ENCODE measurements around the gene TNFAIP8L1. TPM values are rescaled to one million over a fixed set of nuclear protein-coding genes. Genes with fewer than 3 reads are reported as not detected.

Gene TNFAIP8L1
- total and polyA plus RNA-seq, 2 of the 8 experiments (the other 6 are each of a cell fraction or from before 2014, with no cell fraction given): 3.2 to 6.1 TPM

DNA sequence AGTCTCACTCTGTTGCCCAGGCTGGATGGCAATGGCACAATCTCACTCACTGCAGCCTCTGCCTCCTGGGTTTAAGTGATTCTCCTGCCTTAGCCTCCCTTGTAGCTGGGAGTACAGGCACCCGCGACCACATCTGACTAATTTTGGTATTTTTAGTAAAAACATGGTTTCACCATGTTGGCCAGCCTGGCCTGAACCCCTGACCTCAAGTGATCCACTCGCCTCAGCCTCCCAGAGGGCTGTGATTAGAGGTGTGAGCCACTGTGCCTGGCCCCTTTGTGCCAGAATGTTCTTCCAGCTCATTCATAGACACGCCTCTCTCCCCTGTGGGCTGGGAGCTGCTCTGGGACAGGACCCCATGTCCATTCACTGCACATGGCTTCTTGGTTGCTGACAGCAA is 21.7 kb downstream of the TNFAIP8L1 start:
- no peak overlapping the region for H4K91ac ChIP-seq (replicated peaks; ENCODE audit: insufficient read length, low read length)
- H3K4me2 ChIP-seq (ENCODE audit: insufficient read depth in 1 of 2, low read depth in 2 of 2, low read length in 2 of 2): no peak overlapping the region
- H3K79me2 ChIP-seq (ENCODE audit: control insufficient read depth in 1 of 2, insufficient read depth in 2 of 2, low read length in 2 of 2): no peaks in the 10 kb centered on the region
- no peak overlapping the region for H2AFZ ChIP-seq (ENCODE audit: low read length)
- H3K9ac ChIP-seq (replicated peaks in 1 of 4; ENCODE audit: extremely low read depth in 1 of 4, low read depth in 3 of 4, low read length in 3 of 4): no peak overlapping the region
- DNase-seq (ENCODE audit: low read depth in 1 of 2, low spot score in 2 of 2) (no peak), FAIRE-seq (no peak)
- 87% methylated on average over 4 of the region's 4 CpGs; no CpG with 5 or more reads in 1 of the 2 experiments for WGBS, 2 experiments (ENCODE audit: extremely low coverage in 1 of 2, insufficient coverage in 1 of 2, insufficient read length in 1 of 2, insufficient replicate concordance in 2 of 2, low coverage in 1 of 2, low lambda C conversion rate in 2 of 2, missing lambda C conversion rate in 1 of 2)
- no peak overlapping the region for H3K27ac ChIP-seq (ENCODE audit: low read depth, low read length)
- no peaks in the 10 kb centered on the region for H3K9me3 ChIP-seq (ENCODE audit: insufficient read depth in 2 of 2, low read depth in 1 of 2, low read length in 1 of 2)
- H4K8ac ChIP-seq (ENCODE audit: extremely low read depth, insufficient read depth, low read length): no peak overlapping the region
- H2BK15ac ChIP-seq (ENCODE audit: low read length): no peak overlapping the region
- no peak overlapping the region for H3K23ac ChIP-seq (ENCODE audit: insufficient read length)
- H3K18ac ChIP-seq (ENCODE audit: extremely low read depth, low read length): no peak overlapping the region
- H3K27me3 ChIP-seq (replicated peaks in 1 of 4; ENCODE audit: control insufficient read depth in 3 of 4, extremely low read depth in 1 of 4, insufficient read depth in 3 of 4, low read length in 3 of 4): no peaks in the 10 kb centered on the region
- no peaks in the 10 kb centered on the region; the same call in 1 of the 2 replicates for H3K79me1 ChIP-seq (ENCODE audit: low read depth, low read length)
- H2BK120ac ChIP-seq (replicated peaks; ENCODE audit: low read depth, low read length): no peak overlapping the region
- H3K23me2 ChIP-seq (ENCODE audit: low read depth, low read length): peaks cover 2% of the 10 kb centered on the region; the same call in 1 of the 2 replicates
- no peak overlapping the region for H3K14ac ChIP-seq (ENCODE audit: insufficient read length)
- CTCF ChIA-PET (ENCODE audit: partially characterized antibody): interaction anchor here (0.7 to 3.0 kb wide), 6 partner anchors 11 to 1076 kb away, joined by 3 to 17 read pairs (median 8); no protein-coding TSS in a partner anchor
- POLR2A ChIA-PET (ENCODE audit: partially characterized antibody): interaction anchor here (0.6 to 1.7 kb wide), 4 partner anchors 8 to 57 kb away, joined by 3 to 5 read pairs (median 3); no protein-coding TSS in a partner anchor
- peaks cover 2 to 10% (median 8%) of the 10 kb centered on the region in 4 experiments; a peak in 6 of 8 replicates for H3K36me3 ChIP-seq (ENCODE audit: control insufficient read depth in 2 of 4, insufficient read depth in 4 of 4, low read length in 3 of 4)
- no peak overlapping the region for H4K5ac ChIP-seq (ENCODE audit: insufficient read length, low read depth, low read length)
- H3K4me3 ChIP-seq (ENCODE audit: extremely low read depth in 1 of 4, insufficient read depth in 2 of 4, low read depth in 3 of 4, low read length in 4 of 4): no peak overlapping the region
- H3K56ac ChIP-seq (replicated peaks; ENCODE audit: insufficient read length, low read depth, low read length): no peak overlapping the region
- no peak overlapping the region for H3K4ac ChIP-seq (replicated peaks; ENCODE audit: insufficient read length, low read depth, low read length)
- no peak overlapping the region for H2BK12ac ChIP-seq (ENCODE audit: low read depth, low read length)
- no peak overlapping the region for H2BK5ac ChIP-seq (ENCODE audit: low read depth, low read length)
- H2AK5ac ChIP-seq (ENCODE audit: low read depth, low read length): no peak overlapping the region
- no peak for TF ChIP-seq JUND (IDR thresholded peaks at IDR 0.05; ENCODE audit: low read length)
- no peak for TF ChIP-seq POLR2A (IDR thresholded peaks at IDR 0.05; ENCODE audit: control extremely low read depth in 1 of 2, low read depth in 2 of 2, low read length in 2 of 2)
- TF ChIP-seq KDM4A (IDR thresholded peaks at IDR 0.05; ENCODE audit: low read depth, low read length, severe bottlenecking): no peak
- no peak for TF ChIP-seq TAF1 (IDR thresholded peaks at IDR 0.05; ENCODE audit: low read depth, low read length)
- TF ChIP-seq CREB1 (IDR thresholded peaks at IDR 0.05): no peak
- no peak for TF ChIP-seq NANOG (IDR thresholded peaks at IDR 0.05; ENCODE audit: insufficient read depth, low read depth, low read length, poor library complexity, severe bottlenecking)
- H4K20me1 ChIP-seq (replicated peaks in 1 of 2; ENCODE audit: control insufficient read depth in 1 of 2, insufficient read depth in 2 of 2, low read length in 2 of 2): peaks cover 0 to 8% of the 10 kb centered on the region in 2 experiments
- H2BK20ac ChIP-seq (ENCODE audit: low read length): no peak overlapping the region
- H3K4me1 ChIP-seq (replicated peaks in 1 of 4; ENCODE audit: control insufficient read depth in 3 of 4, insufficient read depth in 4 of 4, low read length in 3 of 4): no peaks in the 10 kb centered on the region
